Activated naive CD8-positive, alpha-beta T cell treated with anti-CD3 and anti-CD28 coated beads for 36 hours (primary cell): ENCODE results near the gene MAGI1. TPM values are rescaled to one million over a fixed set of nuclear protein-coding genes. Genes with fewer than 3 reads are reported as not detected.
"Not testable (repeated sequence)": the region's sequence is repeated elsewhere in the genome, so short reads cannot be mapped to it uniquely, and the experiment has no call there.

Experiments used
- DNase-seq: peaks from one replicate; pipeline ENCODE4 v3.0.0; 2021
- H3K27ac Mint-ChIP-seq: one replicate; pipeline ENCODE4 v1.8.0; 2022; ENCODE audit warnings: mild to moderate bottlenecking, moderate library complexity, mixed read lengths
- H3K27me3 Mint-ChIP-seq: one replicate; pipeline ENCODE4 v1.8.0; 2022; ENCODE audit warnings: mild to moderate bottlenecking, mixed read lengths
- H3K36me3 Mint-ChIP-seq: one replicate; pipeline ENCODE4 v1.8.0; 2021; ENCODE audit warnings: mild to moderate bottlenecking, mixed read lengths
- H3K4me1 Mint-ChIP-seq: one replicate; pipeline ENCODE4 v1.8.0; 2021; ENCODE audit warnings: mixed read lengths
- H3K4me3 Mint-ChIP-seq: one replicate; pipeline ENCODE4 v1.8.0; 2022; ENCODE audit warnings: mild to moderate bottlenecking, moderate library complexity, mixed read lengths
- H3K9me3 Mint-ChIP-seq: one replicate; pipeline ENCODE4 v1.8.0; 2022; ENCODE audit warnings: mixed read lengths
- total RNA-seq, 2 experiments: library from RNA; stranded (reverse); gene quantifications; one replicate each; pipeline ENCODE4 v1.2.3, GENCODE V29; 2021

Gene MAGI1
- total RNA-seq, 2 experiments from 2014 or later, result 0.12 to 0.16 TPM

- H3K36me3 Mint-ChIP-seq, result no peaks in the 10 kb centered on the region
- H3K4me3 Mint-ChIP-seq, result no peak overlapping the region
- no peaks in the 10 kb centered on the region for H3K27me3 Mint-ChIP-seq
- no peaks in the 10 kb centered on the region for H3K4me1 Mint-ChIP-seq
- no peak for DNase-seq
- H3K9me3 Mint-ChIP-seq, result peaks cover 3% of the 10 kb centered on the region
- no peak overlapping the region for H3K27ac Mint-ChIP-seq
These were observed 456.6 kb downstream of the MAGI1 start for GRCh38 chr3:65582012-65582717.

GRCh38 chr3:65581313-65581712, 457.4 kb downstream of the MAGI1 start:
- no peaks in the 10 kb centered on the region for H3K27me3 Mint-ChIP-seq
- no peak overlapping the region for H3K4me3 Mint-ChIP-seq
- H3K27ac Mint-ChIP-seq, result no peak overlapping the region
- H3K36me3 Mint-ChIP-seq, result no peaks in the 10 kb centered on the region
- no peaks in the 10 kb centered on the region for H3K4me1 Mint-ChIP-seq
- no peak for DNase-seq
- peaks cover 3% of the 10 kb centered on the region for H3K9me3 Mint-ChIP-seq

- Mint-ChIP-seq H3K27me3 (no peaks in the 10 kb centered on the region), H3K27ac (no peak overlapping the region), H3K4me3 (no peak overlapping the region), H3K36me3 (no peaks in the 10 kb centered on the region), H3K4me1 (no peaks in the 10 kb centered on the region), H3K9me3 (peaks cover 3% of the 10 kb centered on the region)
- DNase-seq, result no peak
These were observed 459.9 kb downstream of the MAGI1 start for GRCh38 chr3:65578861-65579260.

DNA sequence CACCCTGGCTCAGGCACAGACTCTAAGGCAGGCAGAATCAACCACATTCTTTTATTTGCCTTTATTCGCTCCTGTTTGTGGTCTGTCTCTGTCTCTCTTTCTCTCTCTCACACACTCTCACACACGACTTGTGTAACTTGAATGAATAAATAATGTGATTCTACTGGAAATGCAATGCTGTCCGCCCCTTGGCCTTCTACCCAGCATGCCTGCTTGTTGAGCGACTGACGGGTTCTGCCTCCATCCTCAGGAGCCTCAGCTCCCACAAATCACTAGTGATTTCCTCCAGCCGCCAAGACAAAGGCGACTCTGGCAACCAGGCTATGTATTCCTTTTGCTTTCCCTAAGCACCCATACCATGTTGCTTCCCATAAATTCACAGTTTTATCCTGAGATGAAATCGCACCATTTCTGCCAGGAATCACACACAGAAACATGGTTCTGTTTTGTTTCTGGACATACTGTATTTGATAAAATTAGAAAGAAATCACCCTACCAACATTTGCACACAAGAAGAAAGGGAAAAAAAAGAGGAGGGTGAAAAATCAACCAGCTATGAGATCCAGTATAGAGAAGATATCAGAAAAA, 460.8 kb downstream of the MAGI1 start:
- no peak for DNase-seq
- H3K9me3 Mint-ChIP-seq, result peaks cover 5% of the 10 kb centered on the region
- no peaks in the 10 kb centered on the region for H3K36me3 Mint-ChIP-seq
- no peak overlapping the region for H3K4me3 Mint-ChIP-seq
- no peaks in the 10 kb centered on the region for H3K27me3 Mint-ChIP-seq
- H3K4me1 Mint-ChIP-seq, result no peaks in the 10 kb centered on the region
- no peak overlapping the region for H3K27ac Mint-ChIP-seq

GRCh38 chr3:65576966-65577365, 461.8 kb downstream of the MAGI1 start:
- no peak overlapping the region for H3K27ac Mint-ChIP-seq
- H3K9me3 Mint-ChIP-seq, result peaks cover 5% of the 10 kb centered on the region
- H3K4me3 Mint-ChIP-seq, result no peak overlapping the region
- DNase-seq, result no peak
- H3K27me3 Mint-ChIP-seq, result no peaks in the 10 kb centered on the region
- no peaks in the 10 kb centered on the region for H3K36me3 Mint-ChIP-seq
- no peaks in the 10 kb centered on the region for H3K4me1 Mint-ChIP-seq

GRCh38 chr3:65576228-65576627, 462.5 kb downstream of the MAGI1 start:
- H3K27ac Mint-ChIP-seq, result no peak overlapping the region

DNA sequence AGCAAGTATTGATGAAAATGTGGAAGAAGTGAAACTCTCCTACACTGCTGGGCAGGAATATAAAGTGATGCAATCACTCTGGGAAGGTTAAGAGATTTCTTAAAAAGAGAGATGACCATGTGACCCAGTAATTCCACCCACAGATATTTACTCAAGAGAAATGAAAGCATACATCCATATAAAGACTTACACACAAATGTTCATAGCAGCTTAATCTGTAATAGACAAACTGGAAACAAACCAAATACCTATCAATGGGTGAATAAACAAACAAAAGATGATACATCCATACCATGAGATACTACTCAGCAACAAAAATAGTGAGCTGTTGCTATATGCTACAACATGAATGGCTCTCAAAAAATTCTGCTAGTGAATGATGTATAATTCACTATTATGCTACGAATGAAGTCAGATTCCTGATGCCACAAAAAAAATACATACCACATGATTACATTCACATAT, 463.3 kb downstream of the MAGI1 start:
- no peaks in the 10 kb centered on the region for H3K36me3 Mint-ChIP-seq

More at GRCh38 chr3:65576228-65576627, 462.5 kb downstream of the MAGI1 start:
- no peak overlapping the region for H3K4me3 Mint-ChIP-seq
- no peak for DNase-seq
- H3K36me3 Mint-ChIP-seq, result no peaks in the 10 kb centered on the region
- H3K9me3 Mint-ChIP-seq, result peaks cover 7% of the 10 kb centered on the region
- no peaks in the 10 kb centered on the region for H3K27me3 Mint-ChIP-seq
- no peaks in the 10 kb centered on the region for H3K4me1 Mint-ChIP-seq

DNA sequence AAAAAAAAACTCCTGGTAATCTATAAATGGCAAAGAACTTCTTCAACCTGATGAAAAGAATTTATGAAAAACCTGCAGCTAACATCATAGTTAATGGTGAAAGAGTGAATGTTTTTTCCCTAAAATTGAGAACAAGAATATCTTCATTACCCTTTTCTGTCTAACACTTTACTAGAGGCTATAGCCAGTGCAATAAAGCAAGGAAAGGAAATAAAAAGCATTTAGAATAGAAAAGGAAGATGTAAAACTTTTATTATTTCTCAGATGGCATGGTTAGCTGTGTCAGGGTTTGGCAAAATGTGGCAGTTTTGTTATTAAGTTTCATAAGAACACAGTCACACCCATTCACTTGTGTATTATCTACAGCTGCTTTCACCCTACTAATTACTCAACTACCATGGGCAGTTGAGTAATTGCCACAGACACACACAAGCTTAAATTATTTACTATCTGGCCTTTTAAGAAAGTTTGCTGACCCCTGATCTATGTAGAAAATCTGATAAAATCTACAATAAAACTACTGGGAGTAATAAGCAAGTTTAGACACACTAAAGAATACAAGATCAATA, 465.1 kb downstream of the MAGI1 start:
- H3K27ac Mint-ChIP-seq, result no peak overlapping the region
- H3K36me3 Mint-ChIP-seq, result no peaks in the 10 kb centered on the region
- no peak overlapping the region for H3K4me3 Mint-ChIP-seq
- H3K4me1 Mint-ChIP-seq, result no peaks in the 10 kb centered on the region
- DNase-seq, result no peak
- H3K9me3 Mint-ChIP-seq, result peaks cover 7% of the 10 kb centered on the region
- no peaks in the 10 kb centered on the region for H3K27me3 Mint-ChIP-seq

More for the DNA sequence above, 463.3 kb downstream of the MAGI1 start:
- H3K27me3 Mint-ChIP-seq, result no peaks in the 10 kb centered on the region
- DNase-seq, result no peak
- no peak overlapping the region for H3K4me3 Mint-ChIP-seq
- no peaks in the 10 kb centered on the region for H3K4me1 Mint-ChIP-seq
- H3K27ac Mint-ChIP-seq, result no peak overlapping the region
- H3K9me3 Mint-ChIP-seq, result peaks cover 7% of the 10 kb centered on the region

DNA sequence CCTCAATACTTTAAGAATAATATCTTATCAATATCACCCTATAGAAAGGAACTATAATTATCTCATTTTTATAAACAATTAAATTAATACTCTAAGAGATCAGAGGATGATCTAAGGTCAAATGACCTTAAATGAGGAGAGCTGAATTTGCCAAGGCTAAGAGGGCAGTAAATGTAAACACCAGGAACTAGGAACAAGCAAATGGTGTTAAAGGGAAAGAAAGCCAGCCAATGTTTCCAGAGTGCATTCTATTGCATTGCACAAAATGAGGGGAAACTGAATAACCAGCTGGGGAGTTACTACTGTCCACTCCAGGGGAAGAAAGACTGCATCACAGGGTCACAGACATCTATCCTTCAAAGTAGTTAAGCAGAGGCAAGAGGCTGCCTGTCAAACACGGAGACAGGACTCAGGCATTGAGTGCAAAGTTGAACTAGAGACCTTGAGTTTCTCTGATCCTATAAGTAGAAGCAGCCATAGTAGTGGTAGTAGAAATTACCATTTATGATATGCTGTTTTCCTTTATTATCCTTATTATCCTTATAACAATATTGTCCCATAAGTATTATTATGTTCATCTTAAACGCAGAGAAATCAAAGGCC, 466.4 kb downstream of the MAGI1 start:
- Mint-ChIP-seq H3K4me3 (no peak overlapping the region), H3K27me3 (no peaks in the 10 kb centered on the region), H3K36me3 (no peaks in the 10 kb centered on the region), H3K4me1 (no peaks in the 10 kb centered on the region), H3K9me3 (peaks cover 4% of the 10 kb centered on the region), H3K27ac (no peak overlapping the region)
- DNase-seq, result no peak

DNA sequence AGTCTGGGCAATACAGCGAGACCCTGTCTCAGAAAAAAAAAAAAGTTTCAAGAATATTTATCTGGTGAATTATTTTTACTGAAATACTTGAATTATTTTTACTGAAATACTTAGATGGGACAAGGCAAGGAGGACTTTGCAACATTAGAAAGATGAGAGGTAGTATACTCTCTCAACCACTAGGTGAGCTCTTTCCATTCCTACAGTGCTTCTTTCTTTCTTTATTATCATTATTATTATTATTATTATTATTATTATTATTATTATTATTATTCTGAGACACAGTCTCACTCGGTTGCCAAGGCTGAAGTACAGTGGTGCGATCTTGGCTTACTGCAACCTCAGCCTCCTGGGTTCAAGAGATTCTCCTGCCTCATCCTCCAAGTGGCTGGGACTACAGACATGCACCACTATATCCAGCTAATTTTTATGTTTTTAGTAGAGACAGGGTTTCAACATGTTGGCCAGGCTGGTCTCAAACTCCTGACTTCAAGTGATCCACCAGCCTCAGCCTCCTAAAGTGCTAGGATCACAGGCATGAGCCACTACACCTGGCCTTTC, 468.8 kb downstream of the MAGI1 start:
- Mint-ChIP-seq H3K36me3 (no peaks in the 10 kb centered on the region), H3K9me3 (peaks cover 4% of the 10 kb centered on the region), H3K27ac (no peak overlapping the region), H3K27me3 (no peaks in the 10 kb centered on the region), H3K4me1 (no peaks in the 10 kb centered on the region), H3K4me3 (no peak overlapping the region)
- DNase-seq, result no peak

- no peak overlapping the region for H3K27ac Mint-ChIP-seq
- H3K9me3 Mint-ChIP-seq, result peaks cover 4% of the 10 kb centered on the region
- no peak for DNase-seq
- no peaks in the 10 kb centered on the region for H3K27me3 Mint-ChIP-seq
- no peak overlapping the region for H3K4me3 Mint-ChIP-seq
- H3K4me1 Mint-ChIP-seq, result no peaks in the 10 kb centered on the region
- H3K36me3 Mint-ChIP-seq, result no peaks in the 10 kb centered on the region
These were observed 469.6 kb downstream of the MAGI1 start for GRCh38 chr3:65569129-65569528.

DNA sequence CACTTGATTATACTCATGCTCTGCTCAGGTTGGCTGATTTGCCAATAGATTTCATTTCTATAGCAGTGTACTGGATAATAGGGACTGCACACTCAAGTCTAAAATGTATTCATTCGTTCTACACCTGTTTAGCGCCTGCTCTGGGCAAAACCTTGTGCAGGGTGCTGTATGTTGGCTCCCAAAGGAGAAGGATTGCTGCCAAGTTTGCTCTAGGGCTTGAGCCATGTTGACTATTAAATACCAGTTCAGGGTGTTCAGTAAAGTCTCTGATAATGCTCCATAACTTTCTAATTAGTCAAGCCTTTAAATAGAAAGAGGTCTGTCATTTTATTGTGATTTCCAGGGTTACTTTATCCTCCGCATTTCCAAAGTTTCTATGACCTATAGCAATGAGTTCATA, 470.2 kb downstream of the MAGI1 start:
- no peak for DNase-seq
- no peak overlapping the region for H3K27ac Mint-ChIP-seq
- no peak overlapping the region for H3K4me3 Mint-ChIP-seq
- no peaks in the 10 kb centered on the region for H3K4me1 Mint-ChIP-seq
- H3K9me3 Mint-ChIP-seq, result peaks cover 4% of the 10 kb centered on the region
- no peaks in the 10 kb centered on the region for H3K27me3 Mint-ChIP-seq
- H3K36me3 Mint-ChIP-seq, result no peaks in the 10 kb centered on the region

GRCh38 chr3:65565744-65566143, 473.0 kb downstream of the MAGI1 start:
- not testable (repeated sequence) for H3K27me3 Mint-ChIP-seq, DNase-seq, H3K27ac Mint-ChIP-seq

GRCh38 chr3:65564483-65564882, 474.2 kb downstream of the MAGI1 start:
- Mint-ChIP-seq H3K9me3 (no peaks in the 10 kb centered on the region), H3K36me3 (no peaks in the 10 kb centered on the region)

More at GRCh38 chr3:65565744-65566143, 473.0 kb downstream of the MAGI1 start:
- not testable (repeated sequence) for H3K36me3 Mint-ChIP-seq, H3K9me3 Mint-ChIP-seq, H3K4me3 Mint-ChIP-seq, H3K4me1 Mint-ChIP-seq

GRCh38 chr3:65563861-65564260, 474.9 kb downstream of the MAGI1 start:
- H3K4me3 Mint-ChIP-seq, result no peak overlapping the region
- H3K27me3 Mint-ChIP-seq, result no peaks in the 10 kb centered on the region

More at GRCh38 chr3:65564483-65564882, 474.2 kb downstream of the MAGI1 start:
- H3K4me1 Mint-ChIP-seq, result no peaks in the 10 kb centered on the region
- H3K4me3 Mint-ChIP-seq, result no peak overlapping the region
- no peaks in the 10 kb centered on the region for H3K27me3 Mint-ChIP-seq
- no peak overlapping the region for H3K27ac Mint-ChIP-seq
- DNase-seq, result no peak

More at GRCh38 chr3:65563861-65564260, 474.9 kb downstream of the MAGI1 start:
- Mint-ChIP-seq H3K36me3 (no peaks in the 10 kb centered on the region), H3K27ac (no peak overlapping the region), H3K9me3 (no peaks in the 10 kb centered on the region), H3K4me1 (no peaks in the 10 kb centered on the region)
- no peak for DNase-seq
